Astrocyte (in vitro differentiated cells and primary cell): ENCODE data around the gene IQCB1.

ENCODE experiments used
- EZH2 ChIP-seq: IDR thresholded peaks from 2 replicates; pipeline ENCODE4 v1.6.1; 2012; ENCODE audit warnings: mild to moderate bottlenecking, low read length, inconsistent platforms; ENCODE audit not compliant: insufficient read depth
- TF ChIP-seq, protein P1 (sequence below): IDR thresholded peaks from 2 replicates; pipeline ENCODE4 v1.5.1; 2011; ENCODE audit warnings: low read depth, mild to moderate bottlenecking, inconsistent platforms, low read length, moderate library complexity; ENCODE audit not compliant: insufficient read depth

DNA sequence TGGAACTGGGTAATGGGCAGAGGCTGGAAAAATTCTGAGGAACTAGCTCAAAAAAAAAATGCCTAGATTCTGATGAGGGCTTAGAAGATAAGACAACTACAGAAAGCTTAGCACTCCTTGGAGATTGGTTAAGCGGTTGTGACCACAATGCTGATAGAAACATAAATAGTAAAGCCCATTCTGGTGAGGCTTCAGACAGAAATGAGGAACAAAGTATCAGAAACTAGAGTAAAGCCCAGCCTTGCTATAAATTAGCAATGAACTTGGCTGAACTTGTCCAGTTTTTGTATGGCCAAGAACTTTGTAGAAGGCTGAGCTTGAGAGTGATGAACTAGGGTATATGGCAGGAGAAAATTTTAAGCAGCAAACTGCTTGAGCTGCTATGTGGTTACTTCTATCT is 110.7 kb downstream of the IQCB1 start:
- TF ChIP-seq, protein P1, sequence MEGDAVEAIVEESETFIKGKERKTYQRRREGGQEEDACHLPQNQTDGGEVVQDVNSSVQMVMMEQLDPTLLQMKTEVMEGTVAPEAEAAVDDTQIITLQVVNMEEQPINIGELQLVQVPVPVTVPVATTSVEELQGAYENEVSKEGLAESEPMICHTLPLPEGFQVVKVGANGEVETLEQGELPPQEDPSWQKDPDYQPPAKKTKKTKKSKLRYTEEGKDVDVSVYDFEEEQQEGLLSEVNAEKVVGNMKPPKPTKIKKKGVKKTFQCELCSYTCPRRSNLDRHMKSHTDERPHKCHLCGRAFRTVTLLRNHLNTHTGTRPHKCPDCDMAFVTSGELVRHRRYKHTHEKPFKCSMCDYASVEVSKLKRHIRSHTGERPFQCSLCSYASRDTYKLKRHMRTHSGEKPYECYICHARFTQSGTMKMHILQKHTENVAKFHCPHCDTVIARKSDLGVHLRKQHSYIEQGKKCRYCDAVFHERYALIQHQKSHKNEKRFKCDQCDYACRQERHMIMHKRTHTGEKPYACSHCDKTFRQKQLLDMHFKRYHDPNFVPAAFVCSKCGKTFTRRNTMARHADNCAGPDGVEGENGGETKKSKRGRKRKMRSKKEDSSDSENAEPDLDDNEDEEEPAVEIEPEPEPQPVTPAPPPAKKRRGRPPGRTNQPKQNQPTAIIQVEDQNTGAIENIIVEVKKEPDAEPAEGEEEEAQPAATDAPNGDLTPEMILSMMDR: no peak
- no peak for TF ChIP-seq EZH2
